WTC11 (cell line): ENCODE data around the gene CTRL. TPM values are rescaled to one million over a fixed set of nuclear protein-coding genes. Genes with fewer than 3 reads are reported as not detected.

Source experiments
- ATAC-seq: fragments of 200-7000 bp; cut with Tn5 transposase; 2 replicates; pipeline ENCODE4 v1.10.0; 2021; ENCODE audit warnings: mild to moderate bottlenecking, moderate library complexity
- CTCF ChIA-PET: fragments of 300-600 bp; sonication (Branson Sonifier 250); formaldehyde crosslinking; loops from one replicate; lab custom pipeline; 2021; ENCODE audit warnings: antibody characterized with exemption; lab: Charles Lee
- POLR2A ChIA-PET: fragments of 350-600 bp; sonication (Branson Sonifier 250); formaldehyde crosslinking; loops from one replicate; lab custom pipeline; 2021; ENCODE audit warnings: antibody characterized with exemption; lab: Charles Lee
- DNase-seq: peaks from one replicate; pipeline ENCODE4 v3.0.0; 2021; ENCODE audit warnings: low spot score
- H3K27ac Mint-ChIP-seq: 2 replicates; pipeline ENCODE4 v1.8.0; 2021; ENCODE audit warnings: mixed read lengths
- H3K27me3 Mint-ChIP-seq: 2 replicates; pipeline ENCODE4 v1.8.0; 2021; ENCODE audit warnings: low read depth, mild to moderate bottlenecking, moderate library complexity, mixed read lengths
- H3K36me3 Mint-ChIP-seq: 2 replicates; pipeline ENCODE4 v1.8.0; 2021; ENCODE audit warnings: mixed read lengths
- H3K4me1 Mint-ChIP-seq: 2 replicates; pipeline ENCODE4 v1.8.0; 2022; ENCODE audit warnings: mixed read lengths
- H3K4me3 Mint-ChIP-seq: 2 replicates; pipeline ENCODE4 v1.8.0; 2021; ENCODE audit warnings: mild to moderate bottlenecking, moderate library complexity, mixed read lengths
- H3K9me3 Mint-ChIP-seq: 2 replicates; pipeline ENCODE4 v1.8.0; 2021; ENCODE audit warnings: mixed read lengths
- ATF3 ChIP-seq: sonication (generic); formaldehyde crosslinking; conservative IDR thresholded peaks from 2 replicates; pipeline ENCODE4 v1.8.1; 2022; ENCODE audit warnings: mild to moderate bottlenecking, missing genetic modification reagents
- GRHL2 ChIP-seq: fragments of 250-450 bp; sonication (Bioruptor Pico); IDR thresholded peaks from 2 replicates; pipeline ENCODE4 v1.8.0; 2022; ENCODE audit warnings: mild to moderate bottlenecking, moderate library complexity; ENCODE audit not compliant: insufficient replicate concordance, severe bottlenecking
- MLX ChIP-seq: sonication (generic); formaldehyde crosslinking; IDR thresholded peaks from 2 replicates; pipeline ENCODE4 v1.8.1; 2023; ENCODE audit warnings: mild to moderate bottlenecking, missing genetic modification reagents, moderate library complexity
- MYBL2 ChIP-seq: sonication (generic); formaldehyde crosslinking; IDR thresholded peaks from 2 replicates; pipeline ENCODE4 v1.8.1; 2023; ENCODE audit warnings: mild to moderate bottlenecking, moderate library complexity, missing genetic modification reagents
- NFATC4 ChIP-seq: fragments of 250-450 bp; sonication (Bioruptor Pico); IDR thresholded peaks from 2 replicates; pipeline ENCODE4 v1.9.0; 2021; ENCODE audit warnings: mild to moderate bottlenecking
- NR3C1 ChIP-seq: sonication (generic); formaldehyde crosslinking; conservative IDR thresholded peaks from 2 replicates; pipeline ENCODE4 v1.8.1; 2023; ENCODE audit warnings: low read depth, mild to moderate bottlenecking, missing genetic modification reagents
- PRDM15 ChIP-seq: sonication (generic); formaldehyde crosslinking; IDR thresholded peaks from 2 replicates; pipeline ENCODE4 v1.8.0; 2022; ENCODE audit warnings: missing genetic modification reagents
- PRRX2 ChIP-seq: fragments of 250-450 bp; sonication (Bioruptor Pico); IDR thresholded peaks from 2 replicates; pipeline ENCODE4 v1.8.0; 2021; ENCODE audit warnings: mild to moderate bottlenecking
- SMAD4 ChIP-seq: sonication (generic); formaldehyde crosslinking; IDR thresholded peaks from 2 replicates; pipeline ENCODE4 v1.8.0; 2022; ENCODE audit warnings: mild to moderate bottlenecking, missing genetic modification reagents
- ZNF219 ChIP-seq: sonication (generic); formaldehyde crosslinking; IDR thresholded peaks from 2 replicates; pipeline ENCODE4 v1.8.0; 2023; ENCODE audit warnings: missing genetic modification reagents, mild to moderate bottlenecking, borderline replicate concordance
- ZNF671 ChIP-seq: fragments of 250-450 bp; sonication (Bioruptor Pico); IDR thresholded peaks from 2 replicates; pipeline ENCODE4 v1.8.0; 2021; ENCODE audit warnings: mild to moderate bottlenecking
- total RNA-seq: library from RNA; stranded (reverse); gene quantifications from 3 replicates; pipeline ENCODE4 v1.2.3, GENCODE V29; 2021
- TF ChIP-seq, protein P1 (sequence below): fragments of 250-450 bp; sonication (Bioruptor Pico); IDR thresholded peaks from 2 replicates; pipeline ENCODE4 v1.8.0; 2021; ENCODE audit warnings: mild to moderate bottlenecking
- TF ChIP-seq, protein P2 (sequence below): fragments of 250-450 bp; sonication (Bioruptor Pico); conservative IDR thresholded peaks from 2 replicates; pipeline ENCODE4 v1.9.0; 2021; ENCODE audit warnings: mild to moderate bottlenecking
- TF ChIP-seq, protein P3 (sequence below): sonication (generic); formaldehyde crosslinking; IDR thresholded peaks from 2 replicates; pipeline ENCODE4 v1.8.1; 2023; ENCODE audit warnings: mild to moderate bottlenecking, moderate library complexity, missing genetic modification reagents
- TF ChIP-seq, protein P4 (sequence below): sonication (generic); formaldehyde crosslinking; IDR thresholded peaks from 2 replicates; pipeline ENCODE4 v1.8.1; 2023; ENCODE audit warnings: mild to moderate bottlenecking, missing genetic modification reagents, moderate library complexity

The CTRL gene
- total RNA-seq, 1 experiment from 2014 or later: 2.8 TPM

GRCh38 chr16:67886387-67886786 is 45.3 kb downstream of the CTRL start:
- H3K9me3 Mint-ChIP-seq: no peaks in the 10 kb centered on the region
- CTCF ChIA-PET: interaction anchor here (0.8 to 5.5 kb wide), 10 partner anchors 13 to 365 kb away, joined by 3 to 144 read pairs (median 4); partner anchors contain the start of genes CTRL, EDC4 and PSMB10
- peaks cover 23% of the 10 kb centered on the region for H3K4me1 Mint-ChIP-seq
- ATAC-seq (peak; percentile 18), DNase-seq (no peak)
- H3K4me3 Mint-ChIP-seq: no peak overlapping the region
- POLR2A ChIA-PET: interaction anchor here (3.8 kb wide), 1 partner anchor 49 kb away, joined by 30 read pairs; the partner anchor contains the start of gene PSMB10
- peaks cover 13% of the 10 kb centered on the region for H3K36me3 Mint-ChIP-seq
- H3K27ac Mint-ChIP-seq: peak overlapping the region; percentile 52
- no peak for TF ChIP-seq ZNF671
- no peak for TF ChIP-seq PRDM15 (CRISPR knock-in tag)
- no peak for TF ChIP-seq ZNF219 (CRISPR knock-in tag)
- TF ChIP-seq ATF3 (CRISPR knock-in tag): no peak
- no peak for TF ChIP-seq GRHL2 (CRISPR knock-in tag)
- TF ChIP-seq SMAD4 (CRISPR knock-in tag): no peak
- no peak for TF ChIP-seq NFATC4
- TF ChIP-seq MLX (CRISPR knock-in tag): no peak
- TF ChIP-seq, protein P1, sequence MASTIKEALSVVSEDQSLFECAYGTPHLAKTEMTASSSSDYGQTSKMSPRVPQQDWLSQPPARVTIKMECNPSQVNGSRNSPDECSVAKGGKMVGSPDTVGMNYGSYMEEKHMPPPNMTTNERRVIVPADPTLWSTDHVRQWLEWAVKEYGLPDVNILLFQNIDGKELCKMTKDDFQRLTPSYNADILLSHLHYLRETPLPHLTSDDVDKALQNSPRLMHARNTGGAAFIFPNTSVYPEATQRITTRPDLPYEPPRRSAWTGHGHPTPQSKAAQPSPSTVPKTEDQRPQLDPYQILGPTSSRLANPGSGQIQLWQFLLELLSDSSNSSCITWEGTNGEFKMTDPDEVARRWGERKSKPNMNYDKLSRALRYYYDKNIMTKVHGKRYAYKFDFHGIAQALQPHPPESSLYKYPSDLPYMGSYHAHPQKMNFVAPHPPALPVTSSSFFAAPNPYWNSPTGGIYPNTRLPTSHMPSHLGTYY (CRISPR knock-in tag): no peak
- TF ChIP-seq PRRX2 (CRISPR knock-in tag): no peak
- TF ChIP-seq, protein P2, sequence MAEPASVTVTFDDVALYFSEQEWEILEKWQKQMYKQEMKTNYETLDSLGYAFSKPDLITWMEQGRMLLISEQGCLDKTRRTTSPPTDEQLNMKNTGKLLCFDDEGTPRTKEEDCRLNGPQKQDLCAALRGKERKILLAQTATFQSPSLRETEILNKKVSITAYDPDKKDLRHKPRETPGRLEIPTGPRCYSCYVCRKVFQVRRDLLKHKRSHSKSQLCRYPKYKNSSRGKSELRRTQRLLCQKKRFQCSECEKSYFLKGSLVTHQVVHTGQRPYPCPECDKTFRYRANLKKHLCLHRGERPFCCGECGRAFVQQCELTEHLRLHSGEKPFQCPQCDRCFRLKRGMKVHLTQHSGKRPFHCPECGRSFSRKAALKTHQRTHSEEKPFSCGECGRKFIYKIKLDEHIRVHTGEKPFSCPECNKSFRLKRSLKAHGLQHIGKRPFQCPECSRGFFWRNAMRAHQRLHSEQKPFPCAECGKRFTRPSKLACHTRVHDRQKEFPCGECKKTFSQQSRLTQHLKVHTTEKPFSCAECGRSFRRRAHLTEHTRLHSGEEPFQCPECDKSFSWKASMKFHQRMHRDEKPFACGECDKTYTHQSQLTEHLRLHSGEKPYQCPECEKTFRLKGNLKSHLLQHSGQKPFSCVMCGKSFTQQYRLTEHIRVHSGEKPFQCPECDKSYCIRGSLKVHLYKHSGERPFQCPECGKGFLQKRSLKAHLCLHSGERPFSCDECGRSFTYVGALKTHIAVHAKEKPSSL (CRISPR knock-in tag): no peak
- TF ChIP-seq, protein P3, sequence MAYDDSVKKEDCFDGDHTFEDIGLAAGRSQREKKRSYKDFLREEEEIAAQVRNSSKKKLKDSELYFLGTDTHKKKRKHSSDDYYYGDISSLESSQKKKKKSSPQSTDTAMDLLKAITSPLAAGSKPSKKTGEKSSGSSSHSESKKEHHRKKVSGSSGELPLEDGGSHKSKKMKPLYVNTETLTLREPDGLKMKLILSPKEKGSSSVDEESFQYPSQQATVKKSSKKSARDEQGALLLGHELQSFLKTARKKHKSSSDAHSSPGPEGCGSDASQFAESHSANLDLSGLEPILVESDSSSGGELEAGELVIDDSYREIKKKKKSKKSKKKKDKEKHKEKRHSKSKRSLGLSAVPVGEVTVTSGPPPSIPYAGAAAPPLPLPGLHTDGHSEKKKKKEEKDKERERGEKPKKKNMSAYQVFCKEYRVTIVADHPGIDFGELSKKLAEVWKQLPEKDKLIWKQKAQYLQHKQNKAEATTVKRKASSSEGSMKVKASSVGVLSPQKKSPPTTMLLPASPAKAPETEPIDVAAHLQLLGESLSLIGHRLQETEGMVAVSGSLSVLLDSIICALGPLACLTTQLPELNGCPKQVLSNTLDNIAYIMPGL (CRISPR knock-in tag): no peak
- no peak for TF ChIP-seq MYBL2 (CRISPR knock-in tag)
- no peak for TF ChIP-seq NR3C1 (CRISPR knock-in tag)
- TF ChIP-seq, protein P4, sequence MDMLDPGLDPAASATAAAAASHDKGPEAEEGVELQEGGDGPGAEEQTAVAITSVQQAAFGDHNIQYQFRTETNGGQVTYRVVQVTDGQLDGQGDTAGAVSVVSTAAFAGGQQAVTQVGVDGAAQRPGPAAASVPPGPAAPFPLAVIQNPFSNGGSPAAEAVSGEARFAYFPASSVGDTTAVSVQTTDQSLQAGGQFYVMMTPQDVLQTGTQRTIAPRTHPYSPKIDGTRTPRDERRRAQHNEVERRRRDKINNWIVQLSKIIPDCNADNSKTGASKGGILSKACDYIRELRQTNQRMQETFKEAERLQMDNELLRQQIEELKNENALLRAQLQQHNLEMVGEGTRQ (CRISPR knock-in tag): no peak
- no peaks in the 10 kb centered on the region for H3K27me3 Mint-ChIP-seq
